Mucosa of rectum (tissue), 2 donors: ENCODE data around the gene CIB2.
A peak's percentile ranks its signal among the peaks of the same experiment; 100 is the strongest.

Experiments used
- H3K27ac ChIP-seq, 2 donors: one replicate each; pipeline ENCODE4 v1.7.0; 2013; ENCODE audit warnings: inconsistent platforms in 2 of 2, low read depth in 2 of 2, low read length in 2 of 2
- H3K27me3 ChIP-seq, 2 donors: one replicate each; pipeline ENCODE4 v1.7.0; 2013; ENCODE audit warnings: low read length in 2 of 2; ENCODE audit not compliant: control insufficient read depth in 2 of 2, insufficient read depth in 2 of 2
- H3K36me3 ChIP-seq, 2 donors: one replicate each; pipeline ENCODE4 v1.7.0; 2013; ENCODE audit warnings: low read length in 2 of 2; ENCODE audit not compliant: control insufficient read depth in 2 of 2, insufficient read depth in 2 of 2
- H3K4me1 ChIP-seq, 2 donors: one replicate each; pipeline ENCODE4 v1.7.0; 2013; ENCODE audit warnings: low read length in 2 of 2, mild to moderate bottlenecking in 1 of 2; ENCODE audit not compliant: control insufficient read depth in 2 of 2, insufficient read depth in 2 of 2
- H3K4me3 ChIP-seq, 2 donors: one replicate each; pipeline ENCODE4 v1.7.0; 2013; ENCODE audit warnings: low read length in 2 of 2
- H3K9ac ChIP-seq, 2 donors: one replicate each; pipeline ENCODE4 v1.7.0; 2013; ENCODE audit warnings: low read length in 2 of 2, low read depth in 1 of 2, mild to moderate bottlenecking in 1 of 2
- H3K9me3 ChIP-seq, 2 donors: one replicate each; pipeline ENCODE4 v1.7.0; 2013; ENCODE audit warnings: low read length in 2 of 2; ENCODE audit not compliant: control insufficient read depth in 2 of 2
- donor health status: healthy.
- donor health status: Normal muscosa, but diverticular disease.

CIB2 gene

DNA sequence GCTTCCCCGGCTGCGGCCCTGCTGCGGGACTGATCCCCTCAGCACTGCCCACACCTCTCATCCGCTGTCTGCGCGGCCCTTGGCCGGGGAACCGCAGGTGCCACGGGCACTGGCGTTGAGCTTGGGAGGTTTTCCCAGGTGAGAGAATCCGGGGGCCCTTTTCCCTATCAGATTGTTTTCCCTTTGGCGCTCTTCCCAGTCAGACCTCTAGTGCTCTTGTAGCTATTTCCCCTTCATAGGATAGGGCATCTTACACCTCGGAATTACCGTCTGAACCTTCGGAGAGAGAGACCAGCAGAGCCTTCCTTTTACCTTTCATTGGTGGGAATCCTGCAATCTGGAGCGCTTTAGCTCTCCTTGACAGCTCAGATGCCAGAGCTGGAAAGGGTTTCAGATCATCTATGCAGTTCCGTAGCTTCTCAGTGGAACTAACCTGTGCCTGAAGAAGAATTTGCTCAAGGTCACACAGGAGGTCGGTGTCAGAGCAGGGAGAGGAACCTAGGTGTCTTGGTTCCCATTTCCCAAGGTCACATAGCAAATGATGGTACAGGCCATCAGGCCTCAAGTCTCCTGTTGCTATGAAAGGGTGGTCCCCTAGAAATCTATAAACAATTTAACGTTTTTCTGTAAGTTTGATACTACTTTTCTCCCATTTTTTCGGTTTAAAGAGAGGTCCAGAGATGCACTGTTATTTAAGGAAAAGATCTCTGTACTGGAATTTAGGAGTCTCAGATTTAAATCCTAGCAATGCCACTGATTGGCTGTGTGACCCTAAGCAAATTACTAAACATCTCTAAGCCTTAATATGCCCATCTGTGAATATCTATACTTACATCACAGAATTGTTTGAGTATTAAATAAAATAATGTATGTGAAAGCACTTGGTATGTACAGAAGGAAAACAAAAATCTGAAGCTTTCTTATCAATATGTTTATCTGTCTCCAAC lies 18.8 kb upstream of the CIB2 start:
- H3K36me3 ChIP-seq = peaks cover 0 to 3% of the 10 kb centered on the region in 2 donors

DNA sequence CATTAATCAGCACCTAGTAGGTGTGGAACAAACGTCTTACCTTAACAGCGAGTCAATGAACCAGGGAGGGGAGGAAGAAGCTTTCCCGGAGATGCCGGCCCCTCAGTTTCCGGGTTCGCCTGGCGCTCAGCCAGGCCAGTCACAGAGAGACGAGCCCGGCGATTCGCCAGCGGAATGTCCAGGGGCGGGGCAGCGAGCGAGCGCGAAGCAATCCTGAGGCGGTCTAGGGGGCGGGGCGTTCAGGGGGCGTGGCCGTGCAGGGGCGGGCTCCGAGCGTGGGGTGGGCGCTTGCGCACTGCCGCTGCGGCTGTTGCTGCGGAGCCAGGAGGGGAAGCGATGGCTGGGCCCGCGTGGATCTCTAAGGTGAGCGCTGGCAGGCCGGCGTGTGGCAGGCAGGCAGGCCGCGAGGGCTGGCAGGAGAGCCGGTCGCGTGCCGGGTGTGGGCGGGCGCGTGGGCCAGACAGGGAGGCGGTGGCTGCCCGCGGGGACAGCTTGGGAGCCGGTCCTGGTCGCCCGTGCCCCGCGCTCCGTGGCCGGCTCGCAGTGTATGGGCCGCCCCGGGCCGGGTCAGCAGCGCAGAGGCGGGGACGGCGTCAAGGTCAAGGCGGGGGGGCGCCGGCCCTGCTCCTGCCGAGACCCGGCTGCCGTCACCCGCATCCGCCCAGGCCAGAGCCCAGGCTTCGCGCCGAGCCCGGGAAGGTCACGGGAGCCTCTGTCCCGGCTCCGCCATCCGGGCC lies 18.0 kb upstream of the CIB2 start, which contains the start of gene IDH3A:
IDH3A (plus strand) TSS at position 295 of the 737 bp plus-strand sequence; CDS start at position 337, 42 bp downstream.
- H3K9ac ChIP-seq = peak within 1 kb of the TSS; percentile 70 to 89
- no peaks in the 10 kb centered on the region for H3K9me3 ChIP-seq
- H3K4me1 ChIP-seq = peaks cover 13 to 22% of the 10 kb centered on the region in 2 donors
- no peaks in the 10 kb centered on the region for H3K27me3 ChIP-seq
- peaks cover 0 to 3% of the 10 kb centered on the region in 2 donors for H3K36me3 ChIP-seq
- peak within 1 kb of the TSS; percentile 78 to 88 for H3K27ac ChIP-seq
- peak within 1 kb of the TSS; percentile 77 to 85 for H3K4me3 ChIP-seq

More for the DNA sequence above, 18.8 kb upstream of the CIB2 start:
- no peaks in the 10 kb centered on the region for H3K27me3 ChIP-seq
- H3K4me1 ChIP-seq = peaks cover 13 to 22% of the 10 kb centered on the region in 2 donors
- peak overlapping the region; percentile 77 to 78 for H3K4me3 ChIP-seq
- peak overlapping the region; percentile 78 to 88 for H3K27ac ChIP-seq
- H3K9me3 ChIP-seq = no peaks in the 10 kb centered on the region
- H3K9ac ChIP-seq = peak overlapping the region; percentile 70 to 89

DNA sequence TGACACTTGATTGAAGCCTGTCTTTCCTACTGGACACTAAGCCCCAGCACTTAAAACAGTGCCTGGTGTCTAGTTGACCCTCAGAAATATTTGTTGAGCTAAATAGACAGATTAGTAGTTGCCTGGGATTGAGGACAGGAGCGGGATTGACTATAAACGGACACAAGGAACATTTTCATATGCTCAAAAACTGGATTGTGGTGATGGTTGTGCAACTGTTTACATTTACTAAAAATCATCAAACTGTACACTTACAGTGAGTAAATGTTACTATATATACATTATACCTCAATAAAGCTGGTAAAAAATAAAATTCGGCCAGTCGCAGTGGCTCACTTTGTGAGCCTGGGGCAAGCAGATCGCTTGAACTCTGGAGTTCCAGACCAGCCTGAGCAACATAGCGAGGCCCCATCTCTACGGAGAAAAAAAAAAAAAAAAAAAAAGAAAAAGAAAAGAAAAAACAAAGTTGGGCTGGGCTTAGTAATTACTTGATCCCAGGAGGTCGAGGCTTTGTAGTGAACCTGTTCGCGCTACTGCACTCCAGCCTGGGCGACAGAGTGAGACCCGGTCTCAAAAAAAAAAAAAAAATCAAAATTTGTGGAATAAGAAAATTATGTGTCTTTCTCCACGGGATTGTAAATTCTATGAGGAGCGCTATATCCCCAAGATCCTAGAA lies 17.3 kb upstream of the CIB2 start:
- peaks cover 13 to 22% of the 10 kb centered on the region in 2 donors for H3K4me1 ChIP-seq
- peak overlapping the region; percentile 70 to 85 for H3K4me3 ChIP-seq
- peak overlapping the region in 1 of 2 donors; percentile 88 for H3K27ac ChIP-seq
- H3K27me3 ChIP-seq = no peaks in the 10 kb centered on the region
- peak overlapping the region; percentile 66 to 75 for H3K9ac ChIP-seq
- H3K36me3 ChIP-seq = peaks cover 0 to 3% of the 10 kb centered on the region in 2 donors
- no peaks in the 10 kb centered on the region for H3K9me3 ChIP-seq

DNA sequence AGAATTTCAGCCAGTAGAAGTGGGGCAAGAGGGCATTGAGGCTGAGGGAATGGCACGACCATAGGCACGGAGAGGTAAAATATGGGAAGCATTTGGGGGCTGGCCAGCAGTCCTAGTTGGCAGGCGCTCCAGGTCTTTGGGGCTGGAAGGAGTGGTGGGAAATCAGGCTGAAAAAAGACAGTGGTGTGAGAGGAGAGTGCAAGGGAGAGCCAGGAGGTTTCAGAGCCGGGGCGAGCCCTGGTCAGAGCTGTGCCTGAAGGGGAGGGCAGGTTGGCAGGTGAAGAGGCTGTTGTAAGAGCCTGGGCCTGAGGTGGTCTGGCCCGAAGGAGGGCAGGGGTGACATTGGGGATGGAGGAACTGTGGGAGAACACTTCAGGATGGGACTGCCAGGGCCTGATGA lies 16.3 kb upstream of the CIB2 start:
- no peak overlapping the region for H3K9ac ChIP-seq

DNA sequence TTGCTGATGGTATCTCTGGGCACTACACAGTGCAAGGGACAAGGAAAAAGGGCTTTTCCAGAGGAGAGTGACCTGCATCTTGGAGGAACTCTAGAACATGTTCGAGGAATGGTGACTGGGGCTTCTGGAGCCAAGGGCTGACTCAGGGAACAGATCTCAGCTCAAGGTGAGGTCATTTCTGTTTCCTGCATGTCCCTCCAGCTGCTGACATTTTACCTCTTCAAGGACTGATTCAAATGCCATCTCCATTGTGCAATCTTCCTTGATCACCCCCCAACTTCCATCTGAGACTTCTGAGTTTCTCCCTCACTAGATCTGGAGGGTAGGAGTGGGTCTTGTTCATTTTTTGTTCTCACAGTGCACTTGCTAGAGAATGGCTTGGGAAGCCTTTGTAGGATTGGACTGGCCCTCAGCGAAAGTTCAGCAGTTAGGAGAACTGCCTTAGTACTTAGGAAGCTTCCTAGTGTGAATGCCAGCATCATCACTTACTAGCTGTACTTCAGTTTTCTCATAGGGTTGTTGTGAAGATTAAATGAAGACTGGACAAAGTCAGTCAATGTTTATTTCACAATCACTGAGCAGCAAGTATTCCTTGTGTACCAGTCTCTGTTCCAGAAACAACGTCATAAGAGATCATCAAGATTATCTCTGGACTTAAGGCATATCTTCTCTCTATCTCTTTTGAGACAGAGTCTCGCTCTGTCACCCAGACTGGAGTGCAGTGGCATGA lies 15.3 kb upstream of the CIB2 start:
- Histone ChIP-seq H3K27me3 (no peaks in the 10 kb centered on the region), H3K9me3 (no peaks in the 10 kb centered on the region), H3K27ac (no peak overlapping the region), H3K36me3 (no peaks in the 10 kb centered on the region), H3K9ac (no peak overlapping the region), H3K4me3 (no peak overlapping the region), H3K4me1 (peaks cover 13 to 22% of the 10 kb centered on the region in 2 donors)

More for the DNA sequence above, 16.3 kb upstream of the CIB2 start:
- no peak overlapping the region for H3K4me3 ChIP-seq
- H3K27me3 ChIP-seq = no peaks in the 10 kb centered on the region
- peaks cover 13 to 22% of the 10 kb centered on the region in 2 donors for H3K4me1 ChIP-seq
- no peaks in the 10 kb centered on the region for H3K9me3 ChIP-seq
- H3K27ac ChIP-seq = no peak overlapping the region
- no peaks in the 10 kb centered on the region for H3K36me3 ChIP-seq

DNA sequence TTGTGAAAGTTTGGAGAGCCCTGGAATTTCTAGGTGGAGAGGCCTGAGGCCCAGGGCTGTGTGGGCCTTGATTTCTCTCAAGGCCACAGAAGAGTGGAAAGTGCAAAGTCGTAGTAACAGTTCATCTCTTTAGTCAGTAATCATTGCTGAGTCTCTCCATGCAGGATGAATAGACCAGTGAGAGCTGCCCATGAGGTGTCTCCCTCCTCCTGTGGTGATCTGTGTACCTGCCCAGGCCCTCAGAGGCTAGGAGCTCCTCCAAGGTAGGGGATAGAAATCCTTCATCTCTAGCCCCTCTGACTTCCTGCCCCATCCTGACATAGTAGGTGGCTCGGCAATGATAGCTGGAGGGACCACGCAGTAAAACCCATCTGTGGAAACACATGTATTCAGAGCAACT lies 11.1 kb upstream of the CIB2 start:
- Histone ChIP-seq H3K4me1 (peaks cover 12 to 14% of the 10 kb centered on the region in 2 donors), H3K27ac (no peak overlapping the region), H3K36me3 (no peaks in the 10 kb centered on the region), H3K27me3 (no peaks in the 10 kb centered on the region), H3K9me3 (no peaks in the 10 kb centered on the region), H3K4me3 (no peak overlapping the region), H3K9ac (no peak overlapping the region)

DNA sequence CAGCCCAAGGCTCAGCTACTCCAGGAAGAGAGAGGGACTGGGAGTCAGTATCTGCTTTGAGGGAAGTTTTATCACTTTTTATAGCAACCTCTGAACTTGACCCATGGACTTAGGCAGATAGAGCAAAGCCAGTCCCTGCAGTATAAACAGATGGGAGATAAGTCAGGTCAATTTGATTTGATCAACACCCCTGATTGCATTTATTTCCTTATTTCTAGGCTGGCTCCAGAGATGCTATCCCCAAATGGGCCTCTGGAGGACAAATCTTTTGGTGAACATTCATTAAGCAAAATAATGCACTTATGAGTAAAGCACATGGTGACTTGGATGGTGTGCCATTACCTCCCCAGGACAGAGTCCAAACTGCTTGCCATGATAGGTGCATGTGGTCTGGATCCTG lies 9.0 kb upstream of the CIB2 start:
- Histone ChIP-seq H3K27me3 (no peaks in the 10 kb centered on the region), H3K9ac (no peak overlapping the region), H3K4me3 (no peak overlapping the region), H3K36me3 (no peaks in the 10 kb centered on the region), H3K4me1 (peaks cover 12 to 17% of the 10 kb centered on the region in 2 donors), H3K27ac (peak overlapping the region; percentile 37 to 69), H3K9me3 (no peaks in the 10 kb centered on the region)

DNA sequence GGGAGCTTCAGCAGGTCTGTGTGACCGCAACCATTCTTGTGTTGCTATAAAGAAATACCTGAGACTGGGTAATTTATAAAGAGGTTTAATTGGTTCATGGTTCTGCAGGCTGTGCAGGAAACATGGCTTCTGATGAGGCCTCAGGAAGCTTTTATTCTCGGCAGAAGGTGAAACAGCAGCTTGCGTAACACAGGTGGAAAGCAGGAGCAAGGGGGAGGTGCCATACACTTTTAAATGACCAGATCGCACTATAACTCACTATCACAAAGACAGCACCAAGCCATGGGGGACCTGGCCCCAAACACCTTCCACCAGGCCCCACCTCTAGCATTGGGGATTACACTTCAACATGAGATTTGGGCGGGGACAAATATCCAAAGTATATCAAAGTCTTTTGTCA lies 8.3 kb upstream of the CIB2 start:
- no peaks in the 10 kb centered on the region for H3K27me3 ChIP-seq
- H3K9ac ChIP-seq = no peak overlapping the region
- no peaks in the 10 kb centered on the region for H3K9me3 ChIP-seq
- H3K4me3 ChIP-seq = no peak overlapping the region
- peak overlapping the region; percentile 5 to 69 for H3K27ac ChIP-seq
- H3K36me3 ChIP-seq = no peaks in the 10 kb centered on the region
- H3K4me1 ChIP-seq = peaks cover 12 to 17% of the 10 kb centered on the region in 2 donors

DNA sequence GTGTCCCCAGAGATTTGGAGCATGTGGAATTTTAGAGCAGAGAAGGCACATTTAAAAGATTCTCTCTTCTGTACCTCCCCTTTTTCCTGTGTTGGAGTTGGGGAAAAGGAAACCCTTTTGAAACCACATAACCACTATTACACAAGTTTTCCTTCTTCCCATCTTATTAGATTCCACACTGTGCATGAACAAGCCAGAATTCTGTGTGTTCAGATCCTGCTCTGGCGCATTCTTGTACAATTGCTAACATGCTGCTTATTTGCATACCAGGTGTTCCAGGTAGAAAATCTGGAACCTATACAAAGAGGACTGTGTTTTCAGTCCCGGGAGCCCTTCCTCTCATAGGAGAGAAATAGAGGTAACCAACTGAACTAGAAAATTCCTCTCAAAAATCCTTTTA lies 2.6 kb upstream of the CIB2 start:
- H3K9me3 ChIP-seq = no peaks in the 10 kb centered on the region
- H3K27me3 ChIP-seq = no peaks in the 10 kb centered on the region
- H3K27ac ChIP-seq = no peak overlapping the region
- H3K36me3 ChIP-seq = no peaks in the 10 kb centered on the region
- H3K4me3 ChIP-seq = no peak overlapping the region
- no peak overlapping the region for H3K9ac ChIP-seq
- peaks cover 9 to 11% of the 10 kb centered on the region in 2 donors for H3K4me1 ChIP-seq
